Measurements from ENCODE around the gene XRCC1. TPM values are rescaled to one million over a fixed set of nuclear protein-coding genes. Genes with fewer than 3 reads are reported as not detected.

XRCC1 gene
- total and polyA plus RNA-seq, 9 of the 15 experiments (the other 6 are each of a cell fraction or from before 2014, with no cell fraction given), result 1.5 to 36.9 (median 24.9) TPM

DNA sequence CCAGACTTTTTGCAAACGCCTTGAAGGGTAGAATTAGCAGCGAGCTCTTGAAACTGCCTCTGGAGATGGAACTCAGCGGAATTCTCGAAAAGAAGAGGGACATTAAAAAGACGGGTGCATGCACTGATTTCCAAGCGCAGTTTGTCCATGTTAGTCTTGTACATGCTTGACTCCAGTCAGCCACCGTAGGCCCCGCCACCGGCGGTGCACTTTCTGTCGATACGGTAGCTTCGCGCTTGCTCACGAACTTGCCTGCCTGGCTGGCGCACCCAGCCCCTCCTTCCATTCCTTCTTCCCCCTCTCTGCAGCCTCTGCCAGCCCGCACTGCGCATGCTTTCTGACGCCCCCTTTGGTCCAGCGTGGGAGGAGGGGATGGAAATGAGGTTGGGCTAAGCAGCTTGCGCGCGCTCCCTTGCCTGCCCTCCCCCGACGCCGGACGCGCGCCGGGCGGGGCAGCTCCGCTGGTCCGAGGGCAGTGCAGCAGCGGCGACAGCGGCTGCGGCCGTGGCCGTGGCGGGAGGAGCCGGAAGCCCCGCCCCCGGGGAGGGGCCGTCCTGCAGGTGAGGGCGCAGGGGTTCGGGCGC, 42.3 kb downstream of the XRCC1 start, which contains the start of gene ZNF575 (continued):
- TF ChIP-seq CUX1 (CRISPR knock-in tag; IDR thresholded peaks at IDR 0.05) (no peak), CTBP1 (IDR thresholded peaks at IDR 0.05; ENCODE audit: borderline replicate concordance) (peak; percentile 94), ZBTB26 (CRISPR knock-in tag; IDR thresholded peaks at IDR 0.05) (no peak; the same call in 1 of the 2 replicates), FOXK1 (CRISPR knock-in tag; IDR thresholded peaks at IDR 0.05; ENCODE audit: borderline replicate concordance) (no peak), ETS2 (tag; IDR thresholded peaks at IDR 0.05; ENCODE audit: borderline replicate concordance, poor library complexity, severe bottlenecking) (no peak), MEIS2 (IDR thresholded peaks at IDR 0.05; ENCODE audit: partially characterized antibody) (peak; percentile 58), THAP7 (CRISPR knock-in tag; IDR thresholded peaks at IDR 0.05) (no peak)
- TF ChIP-seq, protein P1, sequence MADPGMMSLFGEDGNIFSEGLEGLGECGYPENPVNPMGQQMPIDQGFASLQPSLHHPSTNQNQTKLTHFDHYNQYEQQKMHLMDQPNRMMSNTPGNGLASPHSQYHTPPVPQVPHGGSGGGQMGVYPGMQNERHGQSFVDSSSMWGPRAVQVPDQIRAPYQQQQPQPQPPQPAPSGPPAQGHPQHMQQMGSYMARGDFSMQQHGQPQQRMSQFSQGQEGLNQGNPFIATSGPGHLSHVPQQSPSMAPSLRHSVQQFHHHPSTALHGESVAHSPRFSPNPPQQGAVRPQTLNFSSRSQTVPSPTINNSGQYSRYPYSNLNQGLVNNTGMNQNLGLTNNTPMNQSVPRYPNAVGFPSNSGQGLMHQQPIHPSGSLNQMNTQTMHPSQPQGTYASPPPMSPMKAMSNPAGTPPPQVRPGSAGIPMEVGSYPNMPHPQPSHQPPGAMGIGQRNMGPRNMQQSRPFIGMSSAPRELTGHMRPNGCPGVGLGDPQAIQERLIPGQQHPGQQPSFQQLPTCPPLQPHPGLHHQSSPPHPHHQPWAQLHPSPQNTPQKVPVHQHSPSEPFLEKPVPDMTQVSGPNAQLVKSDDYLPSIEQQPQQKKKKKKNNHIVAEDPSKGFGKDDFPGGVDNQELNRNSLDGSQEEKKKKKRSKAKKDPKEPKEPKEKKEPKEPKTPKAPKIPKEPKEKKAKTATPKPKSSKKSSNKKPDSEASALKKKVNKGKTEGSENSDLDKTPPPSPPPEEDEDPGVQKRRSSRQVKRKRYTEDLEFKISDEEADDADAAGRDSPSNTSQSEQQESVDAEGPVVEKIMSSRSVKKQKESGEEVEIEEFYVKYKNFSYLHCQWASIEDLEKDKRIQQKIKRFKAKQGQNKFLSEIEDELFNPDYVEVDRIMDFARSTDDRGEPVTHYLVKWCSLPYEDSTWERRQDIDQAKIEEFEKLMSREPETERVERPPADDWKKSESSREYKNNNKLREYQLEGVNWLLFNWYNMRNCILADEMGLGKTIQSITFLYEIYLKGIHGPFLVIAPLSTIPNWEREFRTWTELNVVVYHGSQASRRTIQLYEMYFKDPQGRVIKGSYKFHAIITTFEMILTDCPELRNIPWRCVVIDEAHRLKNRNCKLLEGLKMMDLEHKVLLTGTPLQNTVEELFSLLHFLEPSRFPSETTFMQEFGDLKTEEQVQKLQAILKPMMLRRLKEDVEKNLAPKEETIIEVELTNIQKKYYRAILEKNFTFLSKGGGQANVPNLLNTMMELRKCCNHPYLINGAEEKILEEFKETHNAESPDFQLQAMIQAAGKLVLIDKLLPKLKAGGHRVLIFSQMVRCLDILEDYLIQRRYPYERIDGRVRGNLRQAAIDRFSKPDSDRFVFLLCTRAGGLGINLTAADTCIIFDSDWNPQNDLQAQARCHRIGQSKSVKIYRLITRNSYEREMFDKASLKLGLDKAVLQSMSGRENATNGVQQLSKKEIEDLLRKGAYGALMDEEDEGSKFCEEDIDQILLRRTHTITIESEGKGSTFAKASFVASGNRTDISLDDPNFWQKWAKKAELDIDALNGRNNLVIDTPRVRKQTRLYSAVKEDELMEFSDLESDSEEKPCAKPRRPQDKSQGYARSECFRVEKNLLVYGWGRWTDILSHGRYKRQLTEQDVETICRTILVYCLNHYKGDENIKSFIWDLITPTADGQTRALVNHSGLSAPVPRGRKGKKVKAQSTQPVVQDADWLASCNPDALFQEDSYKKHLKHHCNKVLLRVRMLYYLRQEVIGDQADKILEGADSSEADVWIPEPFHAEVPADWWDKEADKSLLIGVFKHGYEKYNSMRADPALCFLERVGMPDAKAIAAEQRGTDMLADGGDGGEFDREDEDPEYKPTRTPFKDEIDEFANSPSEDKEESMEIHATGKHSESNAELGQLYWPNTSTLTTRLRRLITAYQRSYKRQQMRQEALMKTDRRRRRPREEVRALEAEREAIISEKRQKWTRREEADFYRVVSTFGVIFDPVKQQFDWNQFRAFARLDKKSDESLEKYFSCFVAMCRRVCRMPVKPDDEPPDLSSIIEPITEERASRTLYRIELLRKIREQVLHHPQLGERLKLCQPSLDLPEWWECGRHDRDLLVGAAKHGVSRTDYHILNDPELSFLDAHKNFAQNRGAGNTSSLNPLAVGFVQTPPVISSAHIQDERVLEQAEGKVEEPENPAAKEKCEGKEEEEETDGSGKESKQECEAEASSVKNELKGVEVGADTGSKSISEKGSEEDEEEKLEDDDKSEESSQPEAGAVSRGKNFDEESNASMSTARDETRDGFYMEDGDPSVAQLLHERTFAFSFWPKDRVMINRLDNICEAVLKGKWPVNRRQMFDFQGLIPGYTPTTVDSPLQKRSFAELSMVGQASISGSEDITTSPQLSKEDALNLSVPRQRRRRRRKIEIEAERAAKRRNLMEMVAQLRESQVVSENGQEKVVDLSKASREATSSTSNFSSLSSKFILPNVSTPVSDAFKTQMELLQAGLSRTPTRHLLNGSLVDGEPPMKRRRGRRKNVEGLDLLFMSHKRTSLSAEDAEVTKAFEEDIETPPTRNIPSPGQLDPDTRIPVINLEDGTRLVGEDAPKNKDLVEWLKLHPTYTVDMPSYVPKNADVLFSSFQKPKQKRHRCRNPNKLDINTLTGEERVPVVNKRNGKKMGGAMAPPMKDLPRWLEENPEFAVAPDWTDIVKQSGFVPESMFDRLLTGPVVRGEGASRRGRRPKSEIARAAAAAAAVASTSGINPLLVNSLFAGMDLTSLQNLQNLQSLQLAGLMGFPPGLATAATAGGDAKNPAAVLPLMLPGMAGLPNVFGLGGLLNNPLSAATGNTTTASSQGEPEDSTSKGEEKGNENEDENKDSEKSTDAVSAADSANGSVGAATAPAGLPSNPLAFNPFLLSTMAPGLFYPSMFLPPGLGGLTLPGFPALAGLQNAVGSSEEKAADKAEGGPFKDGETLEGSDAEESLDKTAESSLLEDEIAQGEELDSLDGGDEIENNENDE (IDR thresholded peaks at IDR 0.05; ENCODE audit: low read depth, low read length), result no peak
